ENCODE data around the gene LAMA5.

Gene LAMA5

DNA sequence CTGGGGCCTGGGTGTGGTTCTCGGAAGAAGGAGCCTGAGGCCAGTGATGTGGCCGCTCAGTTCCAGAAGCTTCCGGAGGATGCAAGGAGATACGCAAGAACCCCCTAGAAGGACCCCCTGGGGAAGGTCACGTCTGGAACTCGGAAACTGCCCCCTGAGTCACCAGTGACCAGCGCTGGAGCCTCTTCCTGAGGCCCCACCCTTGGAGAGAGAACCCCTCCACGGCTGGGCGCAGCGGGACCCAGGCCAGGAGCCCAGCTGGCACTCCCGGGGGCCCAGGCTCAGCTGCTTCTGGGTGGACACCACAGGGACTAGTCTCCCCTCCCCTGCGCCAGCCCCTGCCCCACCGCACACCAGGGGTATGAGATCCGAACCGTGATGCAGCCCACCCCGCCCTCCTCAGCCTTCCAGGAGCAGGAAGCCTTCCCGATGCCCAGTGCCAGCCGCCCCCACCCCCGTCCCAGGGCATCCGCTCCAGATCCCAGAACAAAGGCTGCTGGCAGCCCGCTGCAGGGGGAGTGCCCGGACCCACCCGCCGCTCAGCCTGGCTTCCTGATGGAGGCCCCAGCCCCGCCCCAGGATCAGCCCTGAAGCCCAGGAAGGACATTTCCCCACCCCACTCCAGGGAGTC, 7.5 kb downstream of the LAMA5 start:
- Histone ChIP-seq H3K27me3 (ENCODE audit: low read length) (no peaks in the 10 kb centered on the region), H2AFZ (ENCODE audit: low read depth, low read length, severe bottlenecking) (no peak overlapping the region), H3K4me3 (ENCODE audit: insufficient read depth, low read length, poor library complexity, severe bottlenecking) (no peak overlapping the region), H3K9me2 (replicated peaks; ENCODE audit: insufficient read depth, low read length) (no peaks in the 10 kb centered on the region), H3K36me3 (ENCODE audit: low read length) (no peaks in the 10 kb centered on the region), H4K20me1 (ENCODE audit: low read depth, low read length) (no peaks in the 10 kb centered on the region), H3K4me2 (ENCODE audit: low read depth, low read length, poor library complexity, severe bottlenecking) (no peak overlapping the region), H3K27ac (ENCODE audit: low read depth, low read length) (no peak overlapping the region), H3K9me3 (ENCODE audit: insufficient read depth, low read length) (no peaks in the 10 kb centered on the region), H3K9ac (ENCODE audit: low read length) (no peak overlapping the region), H3K79me2 (ENCODE audit: insufficient read depth, low read length) (no peaks in the 10 kb centered on the region), H3F3A (ENCODE audit: insufficient read depth) (no peaks in the 10 kb centered on the region)
- no peak for TF ChIP-seq EZH2phosphoT487 (conservative IDR thresholded peaks at IDR 0.05; ENCODE audit: low read length)
- TF ChIP-seq, protein P1, sequence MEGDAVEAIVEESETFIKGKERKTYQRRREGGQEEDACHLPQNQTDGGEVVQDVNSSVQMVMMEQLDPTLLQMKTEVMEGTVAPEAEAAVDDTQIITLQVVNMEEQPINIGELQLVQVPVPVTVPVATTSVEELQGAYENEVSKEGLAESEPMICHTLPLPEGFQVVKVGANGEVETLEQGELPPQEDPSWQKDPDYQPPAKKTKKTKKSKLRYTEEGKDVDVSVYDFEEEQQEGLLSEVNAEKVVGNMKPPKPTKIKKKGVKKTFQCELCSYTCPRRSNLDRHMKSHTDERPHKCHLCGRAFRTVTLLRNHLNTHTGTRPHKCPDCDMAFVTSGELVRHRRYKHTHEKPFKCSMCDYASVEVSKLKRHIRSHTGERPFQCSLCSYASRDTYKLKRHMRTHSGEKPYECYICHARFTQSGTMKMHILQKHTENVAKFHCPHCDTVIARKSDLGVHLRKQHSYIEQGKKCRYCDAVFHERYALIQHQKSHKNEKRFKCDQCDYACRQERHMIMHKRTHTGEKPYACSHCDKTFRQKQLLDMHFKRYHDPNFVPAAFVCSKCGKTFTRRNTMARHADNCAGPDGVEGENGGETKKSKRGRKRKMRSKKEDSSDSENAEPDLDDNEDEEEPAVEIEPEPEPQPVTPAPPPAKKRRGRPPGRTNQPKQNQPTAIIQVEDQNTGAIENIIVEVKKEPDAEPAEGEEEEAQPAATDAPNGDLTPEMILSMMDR (IDR thresholded peaks at IDR 0.05; ENCODE audit: insufficient read depth, low read length, poor library complexity, severe bottlenecking), result no peak

DNA sequence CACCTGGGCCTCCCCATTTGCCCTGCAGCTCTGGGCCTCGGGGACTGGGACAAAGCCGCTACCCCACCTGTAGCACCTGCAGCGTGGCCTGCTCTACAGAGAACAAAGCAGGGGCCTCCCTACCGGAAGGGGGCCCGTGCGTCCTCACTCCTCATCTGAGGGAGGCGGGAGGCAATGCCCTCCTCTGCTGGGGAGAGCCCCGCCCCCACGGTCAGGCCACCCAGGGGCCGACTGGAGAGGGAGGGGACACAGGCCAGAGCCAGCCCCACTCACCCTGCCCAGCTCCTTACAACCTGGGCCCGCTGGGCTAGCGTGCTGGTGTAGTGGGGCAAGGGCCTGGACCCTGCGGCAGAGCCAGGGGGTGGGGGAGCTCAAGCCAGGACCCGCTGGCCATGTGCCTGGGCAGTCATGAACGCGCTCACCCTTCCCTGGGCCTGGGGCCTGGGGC, 8.0 kb downstream of the LAMA5 start:
- TF ChIP-seq, protein P1 (IDR thresholded peaks at IDR 0.05; ENCODE audit: insufficient read depth, low read length, poor library complexity, severe bottlenecking), result no peak
- TF ChIP-seq EZH2phosphoT487 (conservative IDR thresholded peaks at IDR 0.05; ENCODE audit: low read length), result no peak
- H3K4me3 ChIP-seq (ENCODE audit: insufficient read depth, low read length, poor library complexity, severe bottlenecking), result no peak overlapping the region
- H3K9me2 ChIP-seq (replicated peaks; ENCODE audit: insufficient read depth, low read length), result no peaks in the 10 kb centered on the region
- no peaks in the 10 kb centered on the region for H3K36me3 ChIP-seq (ENCODE audit: low read length)
- no peaks in the 10 kb centered on the region for H3K9me3 ChIP-seq (ENCODE audit: insufficient read depth, low read length)
- no peaks in the 10 kb centered on the region for H3F3A ChIP-seq (ENCODE audit: insufficient read depth)
- no peaks in the 10 kb centered on the region for H3K27me3 ChIP-seq (ENCODE audit: low read length)
- no peak overlapping the region for H3K9ac ChIP-seq (ENCODE audit: low read length)
- H3K79me2 ChIP-seq (ENCODE audit: insufficient read depth, low read length), result no peaks in the 10 kb centered on the region
- no peak overlapping the region for H3K27ac ChIP-seq (ENCODE audit: low read depth, low read length)
- H2AFZ ChIP-seq (ENCODE audit: low read depth, low read length, severe bottlenecking), result no peak overlapping the region
- no peaks in the 10 kb centered on the region for H4K20me1 ChIP-seq (ENCODE audit: low read depth, low read length)
- no peak overlapping the region for H3K4me2 ChIP-seq (ENCODE audit: low read depth, low read length, poor library complexity, severe bottlenecking)

DNA sequence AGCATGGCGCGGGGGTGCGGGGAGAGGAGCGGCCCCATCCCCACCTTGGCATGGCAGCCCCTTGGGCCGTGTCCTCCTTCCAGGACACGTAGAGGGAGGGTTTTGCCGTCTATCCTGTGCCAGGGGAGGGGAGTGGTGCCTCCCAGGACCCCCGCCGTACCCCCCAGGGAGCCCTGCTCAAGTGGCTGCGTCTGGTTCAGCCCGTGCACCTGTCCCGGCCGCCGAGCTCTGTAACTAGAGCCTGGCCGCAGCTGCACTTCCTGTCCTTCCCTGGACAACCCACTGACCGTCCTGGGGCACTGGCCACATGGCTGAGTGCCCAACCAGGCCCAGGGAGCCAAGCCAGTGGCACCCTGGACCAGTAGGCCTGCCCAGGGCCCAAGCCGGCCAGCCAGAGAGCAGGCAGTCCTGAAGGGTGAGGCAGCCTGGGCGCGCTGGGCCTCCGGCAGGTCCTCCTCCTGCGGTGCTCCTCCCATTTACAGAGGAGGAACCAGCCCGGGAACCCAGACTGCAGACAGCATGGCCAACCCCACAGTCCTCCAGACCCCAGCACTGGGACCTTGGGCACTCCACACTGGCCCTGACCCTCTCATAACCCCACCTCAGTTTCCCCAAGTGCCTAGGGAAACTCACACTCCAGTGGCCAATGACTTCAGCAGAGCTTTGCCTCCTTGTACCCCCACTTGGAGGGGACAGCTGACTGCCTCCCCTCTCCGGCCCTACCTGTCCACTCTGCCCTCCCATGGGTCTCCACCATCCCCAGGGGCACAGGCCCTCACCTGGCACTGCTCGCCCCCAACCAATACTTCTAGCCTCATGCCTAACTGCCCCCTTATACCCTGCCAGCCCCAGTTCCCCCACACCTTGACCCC, 8.7 kb downstream of the LAMA5 start:
- no peaks in the 10 kb centered on the region for H4K20me1 ChIP-seq (ENCODE audit: low read depth, low read length)
- no peak overlapping the region for H3K27ac ChIP-seq (ENCODE audit: low read depth, low read length)
- H3F3A ChIP-seq (ENCODE audit: insufficient read depth), result no peaks in the 10 kb centered on the region
- H3K9me2 ChIP-seq (replicated peaks; ENCODE audit: insufficient read depth, low read length), result no peaks in the 10 kb centered on the region
- H3K36me3 ChIP-seq (ENCODE audit: low read length), result no peaks in the 10 kb centered on the region
- no peak overlapping the region for H3K4me3 ChIP-seq (ENCODE audit: insufficient read depth, low read length, poor library complexity, severe bottlenecking)
- H3K4me2 ChIP-seq (ENCODE audit: low read depth, low read length, poor library complexity, severe bottlenecking), result no peak overlapping the region
- no peaks in the 10 kb centered on the region for H3K27me3 ChIP-seq (ENCODE audit: low read length)
- TF ChIP-seq, protein P1 (IDR thresholded peaks at IDR 0.05; ENCODE audit: insufficient read depth, low read length, poor library complexity, severe bottlenecking), result no peak
- TF ChIP-seq EZH2phosphoT487 (conservative IDR thresholded peaks at IDR 0.05; ENCODE audit: low read length), result no peak
- H3K9me3 ChIP-seq (ENCODE audit: insufficient read depth, low read length), result no peaks in the 10 kb centered on the region
- H3K9ac ChIP-seq (ENCODE audit: low read length), result no peak overlapping the region
- H2AFZ ChIP-seq (ENCODE audit: low read depth, low read length, severe bottlenecking), result no peak overlapping the region
- no peaks in the 10 kb centered on the region for H3K79me2 ChIP-seq (ENCODE audit: insufficient read depth, low read length)

Data from SU-DHL-6 (cell line).